K562 (cell line): Measurements from ENCODE around the gene TRMT1. TPM values are rescaled to one million over a fixed set of nuclear protein-coding genes. Genes with fewer than 3 reads are reported as not detected.
A peak's percentile ranks its signal among the peaks of the same experiment; 100 is the strongest.

Experiments
- BRCA1 ChIP-seq, 2 experiments: fragments of 450-650 bp in 1 of 2; sonication (generic) in 1 of 2; formaldehyde crosslinking in 1 of 2; IDR thresholded peaks; 2 replicates each; pipeline versions ENCODE4 v1.5.0 to v1.6.1; 2017 to 2020; ENCODE audit warnings: mild to moderate bottlenecking in 1 of 2, missing genetic modification reagents in 1 of 2
- EGR1 ChIP-seq: fragments of 450-650 bp; conservative IDR thresholded peaks from 2 replicates; pipeline ENCODE4 v1.6.1; 2017; ENCODE audit warnings: mild to moderate bottlenecking
- FOS ChIP-seq: IDR thresholded peaks from 3 replicates; pipeline ENCODE4 v1.6.1; 2011; ENCODE audit not compliant: insufficient read length; ENCODE audit errors: extremely low read depth
- MAFG ChIP-seq: fragments of 450-650 bp; conservative IDR thresholded peaks from 2 replicates; pipeline ENCODE4 v1.6.1; 2016; ENCODE audit warnings: missing genetic modification characterization, missing compliant biosample characterization
- MECOM ChIP-seq: fragments of 250-450 bp; sonication (Bioruptor Pico); IDR thresholded peaks from 2 replicates; pipeline ENCODE4 v1.8.0; 2022; ENCODE audit warnings: inconsistent platforms
- NFATC3 ChIP-seq: fragments of 450-650 bp; IDR thresholded peaks from 2 replicates; pipeline ENCODE4 v1.6.1; 2017; ENCODE audit warnings: mild to moderate bottlenecking
- RAD21 ChIP-seq, 2 experiments: fragments of 250-450 bp in 1 of 2; fragments of 450-650 bp in 1 of 2; sonication (Bioruptor Pico) in 1 of 2; formaldehyde crosslinking in 1 of 2; IDR thresholded peaks in 1 of 2; conservative IDR thresholded peaks in 1 of 2; 2 replicates each; pipeline versions ENCODE4 v1.4.0 to v1.8.0; 2020 to 2022; ENCODE audit warnings: mild to moderate bottlenecking in 2 of 2, moderate library complexity in 1 of 2
- RERE ChIP-seq: sonication (generic); formaldehyde crosslinking; IDR thresholded peaks from 2 replicates; pipeline ENCODE4 v1.8.0; 2023; ENCODE audit warnings: missing genetic modification reagents, mild to moderate bottlenecking, borderline replicate concordance
- SIN3A ChIP-seq, 2 experiments: fragments of 150-350 bp in 1 of 2; IDR thresholded peaks; 2 replicates each; pipeline ENCODE4 v1.6.1; 2011 to 2016; ENCODE audit warnings: borderline replicate concordance in 2 of 2, low read depth in 2 of 2, low read length in 2 of 2, mild to moderate bottlenecking in 2 of 2, moderate library complexity in 2 of 2; ENCODE audit not compliant: control insufficient read depth in 1 of 2
- TAF9B ChIP-seq: fragments of 450-650 bp; IDR thresholded peaks from 2 replicates; pipeline ENCODE4 v1.6.1; 2018; ENCODE audit warnings: mild to moderate bottlenecking; ENCODE audit not compliant: partially characterized antibody
- TCF7L2 ChIP-seq: fragments of 150-350 bp; IDR thresholded peaks from 2 replicates; pipeline ENCODE4 v1.6.1; 2016; ENCODE audit warnings: low read depth, mild to moderate bottlenecking, low read length, moderate library complexity
- ZC3H4 ChIP-seq: sonication (generic); formaldehyde crosslinking; IDR thresholded peaks from 2 replicates; pipeline ENCODE4 v1.9.0; 2021; ENCODE audit warnings: missing genetic modification reagents, borderline replicate concordance
- ZNF124 ChIP-seq: sonication (generic); formaldehyde crosslinking; IDR thresholded peaks from 2 replicates; pipeline ENCODE4 v1.8.1; 2022; ENCODE audit warnings: missing genetic modification reagents
- polyA plus RNA-seq, 8 experiments: library from polyadenylated mRNA; depleted of rRNA in 4 of 8; stranded (reverse) in 5 of 8; unstranded in 3 of 8; fragments of >200 nt; fragmentation: Nextera tagmentation in 2 of 8; fragmentation: Illumina TruSeq in 1 of 8; extraction: Ambion mirVana in 2 of 8; extraction: Trizol in 1 of 8; gene quantifications; 2 replicates each; pipeline versions ENCODE4 v1.2.1 to v1.2.3, GENCODE V29; 2011 to 2014; ENCODE audit warnings: inconsistent platforms in 1 of 8, missing spikeins in 1 of 8
- total RNA-seq, 7 experiments: library from RNA; depleted of rRNA in 6 of 7; stranded (reverse); fragments of >200 nt in 6 of 7; fragmentation: Illumina TruSeq in 2 of 7; extraction: Trizol in 2 of 7; gene quantifications; 2 replicates each; pipeline versions ENCODE4 v1.2.1 to v1.2.3, GENCODE V29; 2011 to 2021; ENCODE audit warnings: low replicate concordance in 1 of 7
- TF ChIP-seq, protein P1 (sequence below): fragments of 200-800 bp; sonication (Bioruptor generic); IDR thresholded peaks from 2 replicates; pipeline ENCODE4 v1.6.1; 2016; ENCODE audit warnings: missing genetic modification characterization, missing compliant biosample characterization

TRMT1 gene
- total and polyA plus RNA-seq, 9 of the 15 experiments (the other 6 are each of a cell fraction or from before 2014, with no cell fraction given): 5.8 to 158 (median 54.3) TPM

GRCh38 chr19:13164343-13165161 lies 48.0 kb upstream of the TRMT1 start (continued):
- TF ChIP-seq RERE (CRISPR knock-in tag): no peak
- TF ChIP-seq TAF9B: peak; percentile 9
- TF ChIP-seq SIN3A (IDR thresholded peaks at IDR 0.05; ENCODE audit: borderline replicate concordance in 2 of 2, control insufficient read depth in 1 of 2, low read depth in 2 of 2, low read length in 2 of 2): peak; percentile 2 to 35; a peak in 1 of 4 replicates
- TF ChIP-seq ZNF124 (CRISPR knock-in tag): no peak
- no peak for TF ChIP-seq MAFG (tag)
- TF ChIP-seq EGR1: peak; percentile 19; the same call in 1 of the 2 replicates
- no peak for TF ChIP-seq TCF7L2
- no peak for TF ChIP-seq NFATC3
- TF ChIP-seq ZC3H4: no peak
- TF ChIP-seq FOS: no peak
- no peak for TF ChIP-seq RAD21 (CRISPR knock-in tag; conservative IDR thresholded peaks at IDR 0.05 in 1 of 2, IDR thresholded peaks at IDR 0.05 in 1 of 2)
- TF ChIP-seq, protein P1, sequence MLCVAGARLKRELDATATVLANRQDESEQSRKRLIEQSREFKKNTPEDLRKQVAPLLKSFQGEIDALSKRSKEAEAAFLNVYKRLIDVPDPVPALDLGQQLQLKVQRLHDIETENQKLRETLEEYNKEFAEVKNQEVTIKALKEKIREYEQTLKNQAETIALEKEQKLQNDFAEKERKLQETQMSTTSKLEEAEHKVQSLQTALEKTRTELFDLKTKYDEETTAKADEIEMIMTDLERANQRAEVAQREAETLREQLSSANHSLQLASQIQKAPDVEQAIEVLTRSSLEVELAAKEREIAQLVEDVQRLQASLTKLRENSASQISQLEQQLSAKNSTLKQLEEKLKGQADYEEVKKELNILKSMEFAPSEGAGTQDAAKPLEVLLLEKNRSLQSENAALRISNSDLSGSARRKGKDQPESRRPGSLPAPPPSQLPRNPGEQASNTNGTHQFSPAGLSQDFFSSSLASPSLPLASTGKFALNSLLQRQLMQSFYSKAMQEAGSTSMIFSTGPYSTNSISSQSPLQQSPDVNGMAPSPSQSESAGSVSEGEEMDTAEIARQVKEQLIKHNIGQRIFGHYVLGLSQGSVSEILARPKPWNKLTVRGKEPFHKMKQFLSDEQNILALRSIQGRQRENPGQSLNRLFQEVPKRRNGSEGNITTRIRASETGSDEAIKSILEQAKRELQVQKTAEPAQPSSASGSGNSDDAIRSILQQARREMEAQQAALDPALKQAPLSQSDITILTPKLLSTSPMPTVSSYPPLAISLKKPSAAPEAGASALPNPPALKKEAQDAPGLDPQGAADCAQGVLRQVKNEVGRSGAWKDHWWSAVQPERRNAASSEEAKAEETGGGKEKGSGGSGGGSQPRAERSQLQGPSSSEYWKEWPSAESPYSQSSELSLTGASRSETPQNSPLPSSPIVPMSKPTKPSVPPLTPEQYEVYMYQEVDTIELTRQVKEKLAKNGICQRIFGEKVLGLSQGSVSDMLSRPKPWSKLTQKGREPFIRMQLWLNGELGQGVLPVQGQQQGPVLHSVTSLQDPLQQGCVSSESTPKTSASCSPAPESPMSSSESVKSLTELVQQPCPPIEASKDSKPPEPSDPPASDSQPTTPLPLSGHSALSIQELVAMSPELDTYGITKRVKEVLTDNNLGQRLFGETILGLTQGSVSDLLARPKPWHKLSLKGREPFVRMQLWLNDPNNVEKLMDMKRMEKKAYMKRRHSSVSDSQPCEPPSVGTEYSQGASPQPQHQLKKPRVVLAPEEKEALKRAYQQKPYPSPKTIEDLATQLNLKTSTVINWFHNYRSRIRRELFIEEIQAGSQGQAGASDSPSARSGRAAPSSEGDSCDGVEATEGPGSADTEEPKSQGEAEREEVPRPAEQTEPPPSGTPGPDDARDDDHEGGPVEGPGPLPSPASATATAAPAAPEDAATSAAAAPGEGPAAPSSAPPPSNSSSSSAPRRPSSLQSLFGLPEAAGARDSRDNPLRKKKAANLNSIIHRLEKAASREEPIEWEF (CRISPR knock-in tag): no peak
- TF ChIP-seq MECOM (CRISPR knock-in tag): no peak
- no peak for TF ChIP-seq BRCA1 (IDR thresholded peaks at IDR 0.05)
- TF ChIP-seq BRCA1 (CRISPR knock-in tag; IDR thresholded peaks at IDR 0.05): no peak
